ENCODE results near the gene CD82. TPM values are rescaled to one million over a fixed set of nuclear protein-coding genes. Genes with fewer than 3 reads are reported as not detected.

Gene CD82
- polyA plus RNA-seq, 1 donor from 2014 or later: 0.84 TPM

DNA sequence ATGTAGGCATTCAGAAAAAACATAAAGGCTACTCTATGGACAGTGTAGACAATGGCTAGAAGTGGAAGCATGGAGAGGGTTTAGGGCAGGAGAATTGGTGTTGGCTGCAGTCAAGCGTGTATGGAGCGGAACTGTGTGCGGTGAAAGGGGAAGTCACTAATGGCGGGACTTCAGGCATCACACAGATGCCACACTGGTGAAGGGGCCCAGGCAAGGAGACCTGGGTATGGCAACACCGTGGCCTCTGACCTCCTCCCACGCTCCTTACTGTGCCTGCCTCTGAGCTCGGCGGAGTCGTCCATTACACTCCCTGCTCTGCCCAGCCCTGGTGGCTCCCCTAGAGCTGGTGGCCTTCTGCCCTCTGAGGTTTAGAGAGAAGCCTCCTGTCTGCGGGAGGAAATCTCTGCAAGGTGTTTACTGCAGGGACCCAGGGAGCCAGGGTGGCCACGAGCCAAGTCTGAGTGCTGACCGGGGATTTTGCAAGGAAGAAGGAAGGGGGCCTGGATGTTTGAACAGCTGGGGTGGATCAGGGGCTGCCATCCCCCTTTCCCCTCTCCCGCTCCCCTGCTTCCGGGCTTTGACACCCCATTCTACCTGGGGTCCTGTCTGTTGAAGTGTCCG is 86.2 kb downstream of the CD82 start:
- TF ChIP-seq POLR2AphosphoS5 (IDR thresholded peaks at IDR 0.05) (no peak), EP300 (conservative IDR thresholded peaks at IDR 0.05; ENCODE audit: poor library complexity, severe bottlenecking) (no peak), MXI1 (conservative IDR thresholded peaks at IDR 0.05; ENCODE audit: poor library complexity, severe bottlenecking) (no peak), TAF1 (IDR thresholded peaks at IDR 0.05; ENCODE audit: low read depth) (no peak), SMC3 (conservative IDR thresholded peaks at IDR 0.05; ENCODE audit: poor library complexity) (no peak), RAD21 (conservative IDR thresholded peaks at IDR 0.05) (no peak), EZH2 (IDR thresholded peaks at IDR 0.05; ENCODE audit: borderline replicate concordance, insufficient read depth, low read length, poor library complexity, severe bottlenecking) (no peak)
- TF ChIP-seq, protein P1, sequence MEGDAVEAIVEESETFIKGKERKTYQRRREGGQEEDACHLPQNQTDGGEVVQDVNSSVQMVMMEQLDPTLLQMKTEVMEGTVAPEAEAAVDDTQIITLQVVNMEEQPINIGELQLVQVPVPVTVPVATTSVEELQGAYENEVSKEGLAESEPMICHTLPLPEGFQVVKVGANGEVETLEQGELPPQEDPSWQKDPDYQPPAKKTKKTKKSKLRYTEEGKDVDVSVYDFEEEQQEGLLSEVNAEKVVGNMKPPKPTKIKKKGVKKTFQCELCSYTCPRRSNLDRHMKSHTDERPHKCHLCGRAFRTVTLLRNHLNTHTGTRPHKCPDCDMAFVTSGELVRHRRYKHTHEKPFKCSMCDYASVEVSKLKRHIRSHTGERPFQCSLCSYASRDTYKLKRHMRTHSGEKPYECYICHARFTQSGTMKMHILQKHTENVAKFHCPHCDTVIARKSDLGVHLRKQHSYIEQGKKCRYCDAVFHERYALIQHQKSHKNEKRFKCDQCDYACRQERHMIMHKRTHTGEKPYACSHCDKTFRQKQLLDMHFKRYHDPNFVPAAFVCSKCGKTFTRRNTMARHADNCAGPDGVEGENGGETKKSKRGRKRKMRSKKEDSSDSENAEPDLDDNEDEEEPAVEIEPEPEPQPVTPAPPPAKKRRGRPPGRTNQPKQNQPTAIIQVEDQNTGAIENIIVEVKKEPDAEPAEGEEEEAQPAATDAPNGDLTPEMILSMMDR (IDR thresholded peaks at IDR 0.05; ENCODE audit: poor library complexity, severe bottlenecking): no peak
- TF ChIP-seq, protein P2, sequence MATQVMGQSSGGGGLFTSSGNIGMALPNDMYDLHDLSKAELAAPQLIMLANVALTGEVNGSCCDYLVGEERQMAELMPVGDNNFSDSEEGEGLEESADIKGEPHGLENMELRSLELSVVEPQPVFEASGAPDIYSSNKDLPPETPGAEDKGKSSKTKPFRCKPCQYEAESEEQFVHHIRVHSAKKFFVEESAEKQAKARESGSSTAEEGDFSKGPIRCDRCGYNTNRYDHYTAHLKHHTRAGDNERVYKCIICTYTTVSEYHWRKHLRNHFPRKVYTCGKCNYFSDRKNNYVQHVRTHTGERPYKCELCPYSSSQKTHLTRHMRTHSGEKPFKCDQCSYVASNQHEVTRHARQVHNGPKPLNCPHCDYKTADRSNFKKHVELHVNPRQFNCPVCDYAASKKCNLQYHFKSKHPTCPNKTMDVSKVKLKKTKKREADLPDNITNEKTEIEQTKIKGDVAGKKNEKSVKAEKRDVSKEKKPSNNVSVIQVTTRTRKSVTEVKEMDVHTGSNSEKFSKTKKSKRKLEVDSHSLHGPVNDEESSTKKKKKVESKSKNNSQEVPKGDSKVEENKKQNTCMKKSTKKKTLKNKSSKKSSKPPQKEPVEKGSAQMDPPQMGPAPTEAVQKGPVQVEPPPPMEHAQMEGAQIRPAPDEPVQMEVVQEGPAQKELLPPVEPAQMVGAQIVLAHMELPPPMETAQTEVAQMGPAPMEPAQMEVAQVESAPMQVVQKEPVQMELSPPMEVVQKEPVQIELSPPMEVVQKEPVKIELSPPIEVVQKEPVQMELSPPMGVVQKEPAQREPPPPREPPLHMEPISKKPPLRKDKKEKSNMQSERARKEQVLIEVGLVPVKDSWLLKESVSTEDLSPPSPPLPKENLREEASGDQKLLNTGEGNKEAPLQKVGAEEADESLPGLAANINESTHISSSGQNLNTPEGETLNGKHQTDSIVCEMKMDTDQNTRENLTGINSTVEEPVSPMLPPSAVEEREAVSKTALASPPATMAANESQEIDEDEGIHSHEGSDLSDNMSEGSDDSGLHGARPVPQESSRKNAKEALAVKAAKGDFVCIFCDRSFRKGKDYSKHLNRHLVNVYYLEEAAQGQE (IDR thresholded peaks at IDR 0.05; ENCODE audit: borderline replicate concordance): no peak

DNA sequence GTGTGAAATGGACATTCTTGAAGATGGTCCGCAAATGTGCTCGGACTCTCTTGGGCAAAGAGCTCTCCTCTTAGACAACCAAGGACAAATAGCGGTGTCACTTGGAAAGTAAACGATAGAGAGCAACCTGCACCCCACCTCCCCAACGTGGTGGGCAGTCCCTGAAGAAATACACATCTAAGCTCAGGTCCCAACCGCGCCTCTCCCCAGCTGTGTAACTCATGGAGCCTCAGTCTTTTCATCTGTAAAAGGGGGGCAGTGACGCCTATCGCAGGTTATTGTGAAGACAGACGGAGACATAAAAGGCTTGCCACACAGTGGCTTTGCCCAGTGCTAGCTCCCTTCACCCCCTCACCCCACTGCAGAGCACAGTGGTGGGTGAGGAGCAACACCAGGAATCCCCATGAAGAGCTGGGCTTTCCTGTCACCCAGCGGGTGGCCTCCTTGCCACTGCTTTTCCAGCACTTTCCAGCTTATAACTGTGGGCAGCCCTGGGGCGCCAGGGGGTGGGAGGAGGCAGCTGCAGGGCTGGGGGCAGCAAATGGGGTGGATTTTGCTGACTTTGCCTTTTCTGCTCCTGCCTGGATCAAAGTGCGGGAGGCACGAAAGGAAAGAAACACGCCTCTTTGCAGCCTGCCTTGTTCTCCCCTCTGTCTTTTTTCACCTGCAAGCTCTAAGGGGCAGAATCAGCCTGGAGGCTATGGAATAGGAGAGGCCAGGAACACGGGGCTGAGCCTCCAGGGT is 87.6 kb downstream of the CD82 start:
- no peaks in the 10 kb centered on the region for H3K79me2 ChIP-seq (replicated peaks; ENCODE audit: insufficient read depth, low read length)
- no peak for TF ChIP-seq TAF1 (IDR thresholded peaks at IDR 0.05; ENCODE audit: low read depth)
- TF ChIP-seq POLR2AphosphoS5 (IDR thresholded peaks at IDR 0.05): no peak
- TF ChIP-seq RAD21 (conservative IDR thresholded peaks at IDR 0.05): no peak
- no peak for TF ChIP-seq MXI1 (conservative IDR thresholded peaks at IDR 0.05; ENCODE audit: poor library complexity, severe bottlenecking)
- TF ChIP-seq EP300 (conservative IDR thresholded peaks at IDR 0.05; ENCODE audit: poor library complexity, severe bottlenecking): no peak
- no peak for TF ChIP-seq EZH2 (IDR thresholded peaks at IDR 0.05; ENCODE audit: borderline replicate concordance, insufficient read depth, low read length, poor library complexity, severe bottlenecking)
- TF ChIP-seq SMC3 (conservative IDR thresholded peaks at IDR 0.05; ENCODE audit: poor library complexity): no peak
- TF ChIP-seq, protein P2 (IDR thresholded peaks at IDR 0.05; ENCODE audit: borderline replicate concordance): no peak
- TF ChIP-seq, protein P1 (IDR thresholded peaks at IDR 0.05; ENCODE audit: poor library complexity, severe bottlenecking): no peak
- no peak overlapping the region for H2AFZ ChIP-seq (ENCODE audit: low read depth, low read length)
- H3K9ac ChIP-seq (ENCODE audit: low read length): no peak overlapping the region
- H3K36me3 ChIP-seq (ENCODE audit: insufficient read depth, low read length): no peaks in the 10 kb centered on the region
- no peaks in the 10 kb centered on the region for H4K20me1 ChIP-seq (ENCODE audit: insufficient read depth)
- H3K4me3 ChIP-seq (ENCODE audit: low read length): no peak overlapping the region
- H3K9me3 ChIP-seq (ENCODE audit: low read length): no peaks in the 10 kb centered on the region
- no peaks in the 10 kb centered on the region for H3F3A ChIP-seq (ENCODE audit: insufficient read depth, low read length, poor library complexity, severe bottlenecking)
- no peaks in the 10 kb centered on the region for H3K27me3 ChIP-seq (ENCODE audit: insufficient read depth, low read depth, low read length)
- H3K27ac ChIP-seq (ENCODE audit: low read length): no peak overlapping the region
- H3K4me2 ChIP-seq (ENCODE audit: low read length): no peak overlapping the region
- H3K9me2 ChIP-seq (ENCODE audit: insufficient read depth, low read length): no peaks in the 10 kb centered on the region

More for the DNA sequence above, 86.2 kb downstream of the CD82 start:
- H3F3A ChIP-seq (ENCODE audit: insufficient read depth, low read length, poor library complexity, severe bottlenecking): no peaks in the 10 kb centered on the region
- H3K9me3 ChIP-seq (ENCODE audit: low read length): no peaks in the 10 kb centered on the region
- no peaks in the 10 kb centered on the region for H3K27me3 ChIP-seq (ENCODE audit: insufficient read depth, low read depth, low read length)
- H2AFZ ChIP-seq (ENCODE audit: low read depth, low read length): no peak overlapping the region
- no peak overlapping the region for H3K4me3 ChIP-seq (ENCODE audit: low read length)
- H3K27ac ChIP-seq (ENCODE audit: low read length): no peak overlapping the region
- H3K79me2 ChIP-seq (replicated peaks; ENCODE audit: insufficient read depth, low read length): no peaks in the 10 kb centered on the region
- no peak overlapping the region for H3K9ac ChIP-seq (ENCODE audit: low read length)
- H3K36me3 ChIP-seq (ENCODE audit: insufficient read depth, low read length): no peaks in the 10 kb centered on the region
- H3K9me2 ChIP-seq (ENCODE audit: insufficient read depth, low read length): no peaks in the 10 kb centered on the region
- H3K4me2 ChIP-seq (ENCODE audit: low read length): no peak overlapping the region
- no peaks in the 10 kb centered on the region for H4K20me1 ChIP-seq (ENCODE audit: insufficient read depth)

Data from neural cell (in vitro differentiated cells).